Measurements from ENCODE around the gene ZNF385C. TPM values are rescaled to one million over a fixed set of nuclear protein-coding genes. Genes with fewer than 3 reads are reported as not detected.

ZNF385C gene
- total RNA-seq, 1 experiment from 2014 or later, result 4.0 TPM

DNA sequence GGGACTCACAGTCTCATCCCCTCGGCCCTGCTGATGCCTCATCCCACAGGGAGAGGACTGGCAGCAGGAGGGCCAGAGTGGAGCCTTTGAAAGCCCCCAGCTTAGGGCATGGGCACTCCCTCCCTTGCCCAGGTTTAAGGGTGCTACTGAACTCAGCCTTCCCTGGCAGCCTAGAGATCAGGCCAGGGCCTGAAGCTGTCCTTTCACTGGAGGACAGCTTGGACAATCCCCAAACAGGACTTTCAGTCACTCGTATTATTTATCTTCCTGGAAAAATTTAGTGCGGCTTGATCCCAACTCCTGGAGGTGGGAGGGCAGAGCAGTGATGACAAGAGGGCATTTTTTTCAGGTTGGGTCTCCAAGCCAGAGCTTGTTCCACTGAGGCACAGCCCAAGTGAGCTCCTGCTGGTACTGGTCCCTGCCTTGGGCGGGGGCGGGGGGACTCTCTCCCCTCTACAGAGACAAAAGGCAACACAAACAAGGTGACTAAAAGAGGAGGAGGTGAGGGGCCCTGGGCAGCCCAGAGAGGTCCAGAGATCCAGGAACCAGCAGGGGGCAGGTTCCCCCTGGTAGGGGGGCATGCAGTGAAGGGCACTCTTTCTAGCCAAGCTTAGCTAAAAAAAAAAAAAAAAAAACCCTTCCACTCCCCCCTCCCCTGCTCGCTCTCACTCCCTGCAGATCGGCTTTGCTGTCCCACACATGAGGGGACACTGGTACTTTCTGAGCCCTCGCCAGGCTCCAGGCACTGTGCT, 1.7 kb downstream of the ZNF385C start:
- TF ChIP-seq, protein P1, sequence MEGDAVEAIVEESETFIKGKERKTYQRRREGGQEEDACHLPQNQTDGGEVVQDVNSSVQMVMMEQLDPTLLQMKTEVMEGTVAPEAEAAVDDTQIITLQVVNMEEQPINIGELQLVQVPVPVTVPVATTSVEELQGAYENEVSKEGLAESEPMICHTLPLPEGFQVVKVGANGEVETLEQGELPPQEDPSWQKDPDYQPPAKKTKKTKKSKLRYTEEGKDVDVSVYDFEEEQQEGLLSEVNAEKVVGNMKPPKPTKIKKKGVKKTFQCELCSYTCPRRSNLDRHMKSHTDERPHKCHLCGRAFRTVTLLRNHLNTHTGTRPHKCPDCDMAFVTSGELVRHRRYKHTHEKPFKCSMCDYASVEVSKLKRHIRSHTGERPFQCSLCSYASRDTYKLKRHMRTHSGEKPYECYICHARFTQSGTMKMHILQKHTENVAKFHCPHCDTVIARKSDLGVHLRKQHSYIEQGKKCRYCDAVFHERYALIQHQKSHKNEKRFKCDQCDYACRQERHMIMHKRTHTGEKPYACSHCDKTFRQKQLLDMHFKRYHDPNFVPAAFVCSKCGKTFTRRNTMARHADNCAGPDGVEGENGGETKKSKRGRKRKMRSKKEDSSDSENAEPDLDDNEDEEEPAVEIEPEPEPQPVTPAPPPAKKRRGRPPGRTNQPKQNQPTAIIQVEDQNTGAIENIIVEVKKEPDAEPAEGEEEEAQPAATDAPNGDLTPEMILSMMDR (IDR thresholded peaks at IDR 0.05; ENCODE audit: unreplicated experiment), result no peak
- Mint-ChIP-seq H3K27me3 (ENCODE audit: unreplicated experiment) (peaks cover 47% of the 10 kb centered on the region), H3K9me3 (ENCODE audit: low read depth, unreplicated experiment) (no peaks in the 10 kb centered on the region), H3K27ac (ENCODE audit: unreplicated experiment) (no peak overlapping the region), H3K4me1 (ENCODE audit: low read depth, unreplicated experiment) (peaks cover 7% of the 10 kb centered on the region), H3K36me3 (ENCODE audit: insufficient read depth, unreplicated experiment) (no peaks in the 10 kb centered on the region), H3K4me3 (ENCODE audit: low read depth, unreplicated experiment) (no peak overlapping the region)
- no TSS peak for BruUV-seq (replicated peaks)
- DNase-seq, result no peak
- intact Hi-C loops (cut with micrococcal nuclease; ENCODE audit: unreplicated experiment), result no loop called here
- CTCF ChIA-PET, result interaction anchor here (0.6 to 1.7 kb wide), 6 partner anchors 9 to 186 kb away, joined by 3 to 7 read pairs (median 4); partner anchors contain the start of genes DHX58 and NKIRAS2

DNA sequence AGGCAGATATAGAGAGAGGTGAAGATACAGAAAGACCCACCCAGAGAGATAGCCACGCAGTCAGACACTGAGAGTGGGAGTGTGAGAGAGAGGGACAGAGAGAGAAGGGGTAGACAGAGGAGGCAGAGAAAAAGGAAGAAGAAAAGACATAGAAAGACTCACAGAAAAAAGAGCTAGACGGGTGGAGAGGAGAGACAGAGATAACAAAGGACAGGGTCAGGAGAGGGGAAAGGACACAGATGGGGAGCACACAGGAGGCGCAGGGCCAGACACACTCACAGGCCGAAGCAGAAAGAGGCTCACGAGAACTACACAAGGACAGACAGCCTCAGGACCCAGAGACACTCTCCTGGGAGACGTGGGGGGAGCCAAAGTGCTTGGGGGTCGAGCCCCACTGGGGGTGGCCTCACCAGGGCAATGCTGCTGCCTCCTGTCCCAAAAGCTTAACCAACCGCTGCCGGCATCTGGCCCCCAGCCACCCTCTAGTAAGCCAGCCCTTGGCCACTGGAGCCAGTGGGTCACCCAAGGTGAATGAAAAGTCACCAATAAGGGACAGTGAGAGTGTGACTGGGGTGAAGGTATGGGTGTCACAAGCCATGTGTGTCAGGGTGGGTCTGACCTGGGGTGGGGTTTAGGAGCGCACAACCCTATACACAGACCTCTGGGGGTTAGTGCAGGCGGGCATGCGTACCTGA, 3.8 kb downstream of the ZNF385C start:
- CTCF ChIA-PET, result interaction anchor here (0.6 kb wide), 1 partner anchor 26 kb away, joined by 4 read pairs; no protein-coding TSS in a partner anchor
- TF ChIP-seq, protein P1 (IDR thresholded peaks at IDR 0.05; ENCODE audit: unreplicated experiment), result no peak
- Mint-ChIP-seq H3K9me3 (ENCODE audit: low read depth, unreplicated experiment) (no peaks in the 10 kb centered on the region), H3K27ac (ENCODE audit: unreplicated experiment) (no peak overlapping the region), H3K36me3 (ENCODE audit: insufficient read depth, unreplicated experiment) (no peaks in the 10 kb centered on the region), H3K4me1 (ENCODE audit: low read depth, unreplicated experiment) (peaks cover 7% of the 10 kb centered on the region), H3K27me3 (ENCODE audit: unreplicated experiment) (peaks cover 47% of the 10 kb centered on the region), H3K4me3 (ENCODE audit: low read depth, unreplicated experiment) (no peak overlapping the region)
- no TSS peak for BruUV-seq (replicated peaks)
- no peak for DNase-seq
- intact Hi-C loops (cut with micrococcal nuclease; ENCODE audit: unreplicated experiment), result no loop called here

DNA sequence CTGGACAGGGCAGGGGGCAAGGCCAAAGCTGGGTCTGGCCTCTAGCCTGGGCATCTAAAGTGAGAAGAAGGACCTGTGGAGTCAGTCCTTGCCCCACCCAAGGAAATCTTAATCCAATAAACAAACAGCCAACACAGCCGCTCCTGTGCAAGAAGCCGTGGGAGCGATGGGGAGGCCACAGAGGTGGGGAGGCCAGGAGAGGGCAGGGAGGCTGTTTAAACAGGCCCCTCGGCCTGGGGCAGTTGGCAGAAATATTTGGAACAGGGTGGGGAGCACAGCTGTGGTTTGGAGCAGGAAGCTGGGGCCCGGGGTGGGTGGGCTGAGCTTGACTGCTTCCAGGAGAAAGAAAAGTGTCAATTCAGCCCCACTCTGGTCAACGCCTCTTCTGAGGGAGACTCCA, 5.3 kb downstream of the ZNF385C start:
- H3K27me3 Mint-ChIP-seq (ENCODE audit: unreplicated experiment), result peaks cover 31% of the 10 kb centered on the region
- no peaks in the 10 kb centered on the region for H3K9me3 Mint-ChIP-seq (ENCODE audit: low read depth, unreplicated experiment)
- H3K27ac Mint-ChIP-seq (ENCODE audit: unreplicated experiment), result no peak overlapping the region
- intact Hi-C loops (cut with micrococcal nuclease; ENCODE audit: unreplicated experiment), result no loop called here
- DNase-seq, result no peak
- peaks cover 5% of the 10 kb centered on the region for H3K36me3 Mint-ChIP-seq (ENCODE audit: insufficient read depth, unreplicated experiment)
- CTCF ChIA-PET, result no interaction called here
- BruUV-seq (replicated peaks), result no TSS peak
- H3K4me1 Mint-ChIP-seq (ENCODE audit: low read depth, unreplicated experiment), result peaks cover 20% of the 10 kb centered on the region
- TF ChIP-seq, protein P1 (IDR thresholded peaks at IDR 0.05; ENCODE audit: unreplicated experiment), result no peak
- no peak overlapping the region for H3K4me3 Mint-ChIP-seq (ENCODE audit: low read depth, unreplicated experiment)

DNA sequence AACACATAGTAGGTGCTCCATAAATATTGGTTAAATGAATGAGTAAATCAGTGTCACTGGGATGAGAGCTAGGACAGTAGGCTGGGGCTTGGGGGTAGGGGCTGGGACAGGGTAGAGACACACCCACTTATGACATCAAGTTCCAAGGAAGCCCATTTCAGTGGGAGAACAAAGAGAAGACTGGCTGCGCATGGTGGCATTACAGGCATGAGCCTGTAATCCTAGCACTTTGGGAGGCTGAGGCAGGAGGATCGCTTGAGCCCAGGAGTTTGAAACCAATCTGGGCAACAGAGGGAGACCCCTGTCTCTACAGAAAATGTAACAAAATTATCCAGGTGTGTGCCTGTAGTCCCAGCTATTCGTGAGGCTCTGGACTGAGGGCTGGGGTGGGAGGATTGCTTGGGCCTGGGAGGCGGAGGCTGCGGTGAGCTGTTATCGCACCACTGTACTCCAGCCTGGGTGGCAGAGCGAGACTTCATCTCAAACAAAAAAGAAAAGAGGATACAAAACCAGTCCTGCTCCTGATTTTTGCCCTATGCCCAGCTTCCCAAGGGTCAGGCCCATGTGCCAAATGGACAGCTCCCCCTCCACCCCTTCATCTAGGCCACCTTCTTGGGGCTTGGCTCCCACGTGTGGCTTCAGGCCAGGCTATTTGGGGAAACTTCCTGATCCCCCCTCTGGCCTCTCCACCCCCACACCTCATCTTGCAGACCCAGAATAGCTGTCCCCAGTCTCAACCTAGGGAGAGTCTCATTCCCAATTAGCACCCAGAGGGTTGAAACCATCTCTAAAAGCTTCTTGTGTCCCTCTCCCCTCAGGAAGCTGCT, 7.1 kb downstream of the ZNF385C start:
- Mint-ChIP-seq H3K4me3 (ENCODE audit: low read depth, unreplicated experiment) (no peak overlapping the region), H3K4me1 (ENCODE audit: low read depth, unreplicated experiment) (peaks cover 23% of the 10 kb centered on the region), H3K27ac (ENCODE audit: unreplicated experiment) (no peak overlapping the region), H3K36me3 (ENCODE audit: insufficient read depth, unreplicated experiment) (peaks cover 5% of the 10 kb centered on the region), H3K27me3 (ENCODE audit: unreplicated experiment) (peaks cover 15% of the 10 kb centered on the region), H3K9me3 (ENCODE audit: low read depth, unreplicated experiment) (no peaks in the 10 kb centered on the region)
- TF ChIP-seq, protein P1 (IDR thresholded peaks at IDR 0.05; ENCODE audit: unreplicated experiment), result no peak
- DNase-seq, result no peak
- intact Hi-C loops (cut with micrococcal nuclease; ENCODE audit: unreplicated experiment), result no loop called here
- CTCF ChIA-PET, result interaction anchor here (0.5 to 1.2 kb wide), 4 partner anchors 10 to 332 kb away, joined by 3 to 4 read pairs (median 3); partner anchors contain the start of genes CAVIN1 and JUP
- no TSS peak for BruUV-seq (replicated peaks)
